Skeletal muscle tissue (tissue), 4 donors: ENCODE data around the gene RDH14. TPM values are rescaled to one million over a fixed set of nuclear protein-coding genes. Genes with fewer than 3 reads are reported as not detected.

Experiments
- H3K27ac ChIP-seq: one replicate; pipeline ENCODE4 v1.7.0; 2013; ENCODE audit warnings: mild to moderate bottlenecking, low read depth, low read length, inconsistent platforms
- H3K27me3 ChIP-seq, 3 donors: one replicate each; pipeline ENCODE4 v1.7.0; 2013; ENCODE audit warnings: low read length in 3 of 3; ENCODE audit not compliant: control insufficient read depth in 3 of 3, insufficient read depth in 3 of 3
- H3K36me3 ChIP-seq, 3 donors: one replicate each; pipeline ENCODE4 v1.7.0; 2013; ENCODE audit warnings: low read length in 3 of 3; ENCODE audit not compliant: control insufficient read depth in 3 of 3, insufficient read depth in 3 of 3
- H3K4me1 ChIP-seq, 3 donors: one replicate each; pipeline ENCODE4 v1.7.0; 2013; ENCODE audit warnings: low read length in 3 of 3, mild to moderate bottlenecking in 3 of 3; ENCODE audit not compliant: control insufficient read depth in 3 of 3, insufficient read depth in 3 of 3
- H3K4me3 ChIP-seq, 3 donors: one replicate each; pipeline ENCODE4 v1.7.0; 2013; ENCODE audit warnings: low read length in 3 of 3
- H3K9ac ChIP-seq, 3 donors: one replicate each; pipeline ENCODE4 v1.7.0; 2013; ENCODE audit warnings: low read length in 3 of 3, mild to moderate bottlenecking in 3 of 3, moderate library complexity in 2 of 3, low read depth in 1 of 3
- H3K9me3 ChIP-seq, 3 donors: one replicate each; pipeline ENCODE4 v1.7.0; 2013; ENCODE audit warnings: low read length in 3 of 3; ENCODE audit not compliant: control insufficient read depth in 3 of 3
- total RNA-seq: library from RNA; depleted of rRNA; stranded (reverse); fragments of >200 nt; gene quantifications from one replicate; pipeline ENCODE4 v1.2.3, GENCODE V29; 2014
- donor health status: Osteomylitis.

RDH14 gene
- total RNA-seq, 1 donor from 2014 or later: 23.0 TPM

- no peak overlapping the region for H3K27ac ChIP-seq
- no peaks in the 10 kb centered on the region for H3K27me3 ChIP-seq
- no peaks in the 10 kb centered on the region for H3K9me3 ChIP-seq
- H3K4me1 ChIP-seq: peaks cover 5 to 9% (median 8%) of the 10 kb centered on the region in 3 donors
- H3K9ac ChIP-seq: no peak overlapping the region
- H3K4me3 ChIP-seq: no peak overlapping the region
- no peaks in the 10 kb centered on the region for H3K36me3 ChIP-seq
Observed at GRCh38 chr2:18527326-18527725, 33.1 kb downstream of the RDH14 start.

DNA sequence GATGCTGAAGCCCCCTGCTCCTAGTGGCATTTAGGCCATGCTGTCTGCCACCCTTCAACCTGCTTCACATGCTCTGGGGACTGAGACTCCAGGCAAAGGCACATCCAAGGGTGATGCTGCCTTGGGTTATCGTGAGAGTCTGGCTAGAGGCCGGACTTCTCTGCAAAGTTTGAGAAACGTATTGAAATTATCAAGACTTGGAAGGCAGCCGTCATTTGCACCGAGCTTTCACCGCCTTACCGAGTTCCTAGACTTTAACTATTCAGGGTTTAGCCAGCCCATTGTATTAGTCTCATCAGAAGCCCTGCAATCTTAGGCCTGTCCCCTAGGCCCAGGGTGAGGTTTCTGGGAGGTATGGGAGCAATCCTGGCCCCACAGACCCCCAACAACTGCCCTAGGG lies 34.0 kb downstream of the RDH14 start:
- no peak overlapping the region for H3K9ac ChIP-seq
- no peak overlapping the region for H3K4me3 ChIP-seq
- H3K27ac ChIP-seq: no peak overlapping the region
- peaks cover 5 to 9% (median 8%) of the 10 kb centered on the region in 3 donors for H3K4me1 ChIP-seq
- H3K9me3 ChIP-seq: no peaks in the 10 kb centered on the region
- H3K27me3 ChIP-seq: no peaks in the 10 kb centered on the region
- H3K36me3 ChIP-seq: no peaks in the 10 kb centered on the region

- Histone ChIP-seq H3K9ac (no peak overlapping the region), H3K27ac (no peak overlapping the region), H3K36me3 (no peaks in the 10 kb centered on the region), H3K9me3 (no peaks in the 10 kb centered on the region), H3K4me3 (no peak overlapping the region), H3K27me3 (no peaks in the 10 kb centered on the region), H3K4me1 (peaks cover 8 to 11% (median 9%) of the 10 kb centered on the region in 3 donors)
Observed at GRCh38 chr2:18525852-18526251, 34.6 kb downstream of the RDH14 start.

DNA sequence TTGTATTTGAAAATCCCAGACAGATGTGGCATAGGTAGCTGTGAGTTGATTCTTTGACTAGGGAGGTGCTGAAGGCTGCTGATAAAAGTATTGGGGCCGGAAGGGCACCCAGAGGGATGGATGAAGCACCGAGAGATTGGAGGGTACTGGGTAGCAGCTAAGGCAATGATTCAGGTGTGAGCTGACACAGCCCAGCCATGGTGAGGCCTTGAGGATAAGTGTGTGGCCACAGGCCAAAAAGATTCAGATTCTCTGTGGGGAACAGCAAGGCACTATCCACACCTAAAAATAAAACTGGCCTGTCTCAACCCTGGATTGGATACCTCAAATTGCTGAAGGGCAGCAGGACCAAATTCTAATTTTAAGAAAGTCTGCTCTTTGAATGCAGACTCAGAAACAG lies 35.2 kb downstream of the RDH14 start:
- no peaks in the 10 kb centered on the region for H3K27me3 ChIP-seq
- peaks cover 13 to 16% (median 14%) of the 10 kb centered on the region in 3 donors for H3K4me1 ChIP-seq
- no peak overlapping the region for H3K9ac ChIP-seq
- H3K36me3 ChIP-seq: no peaks in the 10 kb centered on the region
- H3K4me3 ChIP-seq: no peak overlapping the region
- H3K27ac ChIP-seq: no peak overlapping the region
- no peaks in the 10 kb centered on the region for H3K9me3 ChIP-seq

GRCh38 chr2:18522484-18523146 lies 37.8 kb downstream of the RDH14 start:
- no peaks in the 10 kb centered on the region for H3K9me3 ChIP-seq
- no peak overlapping the region for H3K4me3 ChIP-seq
- no peaks in the 10 kb centered on the region for H3K27me3 ChIP-seq
- H3K4me1 ChIP-seq: peaks cover 27 to 36% (median 30%) of the 10 kb centered on the region in 3 donors
- no peak overlapping the region for H3K9ac ChIP-seq
- H3K27ac ChIP-seq: no peak overlapping the region
- H3K36me3 ChIP-seq: no peaks in the 10 kb centered on the region

- Histone ChIP-seq H3K9ac (peak overlapping the region in 1 of 3 donors; percentile 68), H3K36me3 (no peaks in the 10 kb centered on the region), H3K4me3 (peak overlapping the region in 2 of 3 donors; percentile 13 to 52), H3K27ac (peak overlapping the region; percentile 27), H3K27me3 (no peaks in the 10 kb centered on the region), H3K4me1 (peaks cover 25 to 33% (median 28%) of the 10 kb centered on the region in 3 donors), H3K9me3 (no peaks in the 10 kb centered on the region)
Observed at GRCh38 chr2:18520451-18521425, 39.7 kb downstream of the RDH14 start.

- peak overlapping the region; percentile 27 for H3K27ac ChIP-seq
- H3K27me3 ChIP-seq: no peaks in the 10 kb centered on the region
- H3K4me1 ChIP-seq: peaks cover 22 to 28% (median 22%) of the 10 kb centered on the region in 3 donors
- H3K9me3 ChIP-seq: no peaks in the 10 kb centered on the region
- H3K36me3 ChIP-seq: no peaks in the 10 kb centered on the region
- peak overlapping the region in 1 of 3 donors; percentile 68 for H3K9ac ChIP-seq
- H3K4me3 ChIP-seq: peak overlapping the region in 2 of 3 donors; percentile 13 to 52
Observed at GRCh38 chr2:18519914-18520450, 40.5 kb downstream of the RDH14 start.

- Histone ChIP-seq H3K27ac (peak overlapping the region; percentile 45), H3K36me3 (no peaks in the 10 kb centered on the region), H3K9ac (peak overlapping the region in 2 of 3 donors; percentile 16 to 28), H3K4me1 (peaks cover 22 to 26% (median 22%) of the 10 kb centered on the region in 3 donors), H3K27me3 (no peaks in the 10 kb centered on the region), H3K9me3 (no peaks in the 10 kb centered on the region), H3K4me3 (peak overlapping the region in 2 of 3 donors; percentile 9 to 27)
Observed at GRCh38 chr2:18518116-18519111, 42.0 kb downstream of the RDH14 start.

GRCh38 chr2:18517386-18517785 lies 43.1 kb downstream of the RDH14 start:
- no peaks in the 10 kb centered on the region for H3K27me3 ChIP-seq
- no peaks in the 10 kb centered on the region for H3K9me3 ChIP-seq
- H3K9ac ChIP-seq: no peak overlapping the region
- peaks cover 22 to 26% (median 22%) of the 10 kb centered on the region in 3 donors for H3K4me1 ChIP-seq
- H3K4me3 ChIP-seq: no peak overlapping the region
- no peaks in the 10 kb centered on the region for H3K36me3 ChIP-seq
- H3K27ac ChIP-seq: no peak overlapping the region
